GM23338 (cell line): ENCODE measurements around the gene EPGN. TPM values are rescaled to one million over a fixed set of nuclear protein-coding genes. Genes with fewer than 3 reads are reported as not detected.

Source experiments
- ATAC-seq: fragments of 200-7000 bp; cut with Tn5 transposase; 3 replicates; pipeline ENCODE4 v1.9.1; 2020
- DNase-seq: peaks from one replicate; pipeline ENCODE4 v3.0.0-alpha.2; 2015; ENCODE audit warnings: low spot score
- H2AFZ ChIP-seq: fragments of 200-600 bp; sonication (generic); 2 replicates; pipeline ENCODE4 v1.8.0; 2016; ENCODE audit warnings: antibody characterized with exemption, mild to moderate bottlenecking, moderate library complexity
- H3F3A ChIP-seq: fragments of 200-600 bp; sonication (generic); replicated peaks from 2 replicates; pipeline ENCODE4 v1.8.0; 2017; ENCODE audit warnings: antibody characterized with exemption, mixed run types, low read depth
- H3K27ac ChIP-seq: fragments of 200-600 bp; sonication (generic); 2 replicates; pipeline ENCODE4 v1.6.1; 2016; ENCODE audit warnings: low read depth
- H3K27me3 ChIP-seq: fragments of 200-600 bp; sonication (generic); 2 replicates; pipeline ENCODE4 v1.8.0; 2016; ENCODE audit warnings: mild to moderate bottlenecking, mixed run types, moderate library complexity; ENCODE audit not compliant: insufficient read depth
- H3K36me3 ChIP-seq: fragments of 200-600 bp; sonication (generic); 2 replicates; pipeline ENCODE4 v1.8.0; 2016; ENCODE audit warnings: mild to moderate bottlenecking; ENCODE audit not compliant: insufficient read depth
- H3K4me1 ChIP-seq: fragments of 200-600 bp; sonication (generic); 2 replicates; pipeline ENCODE4 v1.8.0; 2016; ENCODE audit warnings: mild to moderate bottlenecking, moderate library complexity; ENCODE audit not compliant: insufficient read depth
- H3K4me2 ChIP-seq: fragments of 200-600 bp; sonication (generic); 2 replicates; pipeline ENCODE4 v1.7.1; 2017; ENCODE audit warnings: mixed run types
- H3K4me3 ChIP-seq: fragments of 200-600 bp; sonication (generic); 2 replicates; pipeline ENCODE4 v1.6.1; 2016; ENCODE audit warnings: mixed run types
- H3K79me2 ChIP-seq: fragments of 200-600 bp; sonication (generic); replicated peaks from 2 replicates; pipeline ENCODE4 v1.8.0; 2017; ENCODE audit warnings: mild to moderate bottlenecking; ENCODE audit not compliant: insufficient read depth
- H3K9me2 ChIP-seq: fragments of 200-600 bp; sonication (generic); 2 replicates; pipeline ENCODE4 v1.8.0; 2017; ENCODE audit not compliant: insufficient read depth
- H4K20me1 ChIP-seq: fragments of 200-600 bp; sonication (generic); replicated peaks from 2 replicates; pipeline ENCODE4 v1.8.0; 2017; ENCODE audit warnings: mild to moderate bottlenecking; ENCODE audit not compliant: insufficient read depth
- H3K27ac Mint-ChIP-seq: 2 replicates; pipeline ENCODE4 v1.8.0; 2020; ENCODE audit warnings: inconsistent platforms, mild to moderate bottlenecking, moderate library complexity, mixed read lengths
- H3K27me3 Mint-ChIP-seq: 3 replicates; pipeline ENCODE4 v1.8.0; 2022; ENCODE audit warnings: low read depth, mild to moderate bottlenecking, moderate library complexity, mixed read lengths, inconsistent platforms; ENCODE audit not compliant: insufficient read depth, poor library complexity
- H3K36me3 Mint-ChIP-seq: 3 replicates; pipeline ENCODE4 v1.8.0; 2021; ENCODE audit warnings: low read depth, mild to moderate bottlenecking, inconsistent platforms, moderate library complexity, mixed read lengths
- H3K4me1 Mint-ChIP-seq: 3 replicates; pipeline ENCODE4 v1.8.0; 2020; ENCODE audit warnings: mild to moderate bottlenecking, inconsistent platforms, mixed read lengths
- H3K4me3 Mint-ChIP-seq: 3 replicates; pipeline ENCODE4 v1.8.0; 2021; ENCODE audit warnings: moderate library complexity, mild to moderate bottlenecking, inconsistent platforms, mixed read lengths
- H3K9me3 Mint-ChIP-seq: 3 replicates; pipeline ENCODE4 v1.8.0; 2020; ENCODE audit warnings: moderate library complexity, mild to moderate bottlenecking, inconsistent platforms, mixed read lengths
- CREB1 ChIP-seq: fragments of 250-450 bp; sonication (Bioruptor Pico); IDR thresholded peaks from 2 replicates; pipeline ENCODE4 v1.5.0; 2020; ENCODE audit warnings: low read depth, mild to moderate bottlenecking, moderate library complexity
- EZH2 ChIP-seq: fragments of 200-600 bp; sonication (generic); IDR thresholded peaks from one replicate; pipeline ENCODE4 v1.8.0; 2017; ENCODE audit warnings: antibody characterized with exemption, mild to moderate bottlenecking, low read depth; ENCODE audit not compliant: unreplicated experiment
- EZH2phosphoT487 ChIP-seq: fragments of 200-600 bp; sonication (generic); IDR thresholded peaks from one replicate; pipeline ENCODE4 v1.8.1; 2018; ENCODE audit warnings: antibody characterized with exemption; ENCODE audit not compliant: unreplicated experiment
- JUNB ChIP-seq: IDR thresholded peaks from one replicate; pipeline ENCODE4 v1.6.1; 2016; ENCODE audit warnings: antibody characterized with exemption; ENCODE audit not compliant: unreplicated experiment
- POLR2AphosphoS5 ChIP-seq: IDR thresholded peaks from 2 replicates; pipeline ENCODE4 v1.6.1; 2016; ENCODE audit warnings: antibody characterized with exemption, low read depth
- STAT1 ChIP-seq: IDR thresholded peaks from one replicate; pipeline ENCODE4 v1.6.1; 2016; ENCODE audit warnings: antibody characterized with exemption; ENCODE audit not compliant: unreplicated experiment
- ZNF114 ChIP-seq: fragments of 250-450 bp; sonication (Bioruptor Pico); IDR thresholded peaks from 2 replicates; pipeline ENCODE4 v1.5.0; 2020; ENCODE audit warnings: mild to moderate bottlenecking, moderate library complexity
- ZNF331 ChIP-seq: fragments of 250-450 bp; sonication (Bioruptor Pico); IDR thresholded peaks from 2 replicates; pipeline ENCODE4 v1.5.0; 2020; ENCODE audit warnings: low read depth, mild to moderate bottlenecking, moderate library complexity
- polyA plus RNA-seq: library from polyadenylated mRNA; unstranded; fragments of >200 nt; fragmentation: Nextera tagmentation; extraction: Ambion mirVana; gene quantifications from 2 replicates; pipeline ENCODE4 v1.2.1, GENCODE V29; 2016
- total RNA-seq: library from RNA; depleted of rRNA; stranded (reverse); fragments of >200 nt; shearing (Covaris generic); gene quantifications from 2 replicates; pipeline ENCODE4 v1.2.3, GENCODE V29; 2014
- TF ChIP-seq, protein P1 (sequence below): fragments of 250-450 bp; sonication (Bioruptor Pico); IDR thresholded peaks from 2 replicates; pipeline ENCODE4 v1.5.0; 2020; ENCODE audit warnings: mild to moderate bottlenecking, moderate library complexity
- TF ChIP-seq, protein P2 (sequence below), 2 experiments: fragments of 200-600 bp in 1 of 2; sonication (generic) in 1 of 2; conservative IDR thresholded peaks; 2 replicates each; pipeline versions ENCODE4 v1.5.1 to v1.6.1; 2016 to 2017; ENCODE audit warnings: antibody characterized with exemption in 2 of 2, low read depth in 2 of 2, mild to moderate bottlenecking in 2 of 2, moderate library complexity in 1 of 2
- TF ChIP-seq, protein P3 (sequence below): IDR thresholded peaks from one replicate; pipeline ENCODE4 v1.6.1; 2018; ENCODE audit warnings: antibody characterized with exemption; ENCODE audit not compliant: unreplicated experiment

Gene EPGN
- total and polyA plus RNA-seq, 2 experiments from 2014 or later = not detected

DNA sequence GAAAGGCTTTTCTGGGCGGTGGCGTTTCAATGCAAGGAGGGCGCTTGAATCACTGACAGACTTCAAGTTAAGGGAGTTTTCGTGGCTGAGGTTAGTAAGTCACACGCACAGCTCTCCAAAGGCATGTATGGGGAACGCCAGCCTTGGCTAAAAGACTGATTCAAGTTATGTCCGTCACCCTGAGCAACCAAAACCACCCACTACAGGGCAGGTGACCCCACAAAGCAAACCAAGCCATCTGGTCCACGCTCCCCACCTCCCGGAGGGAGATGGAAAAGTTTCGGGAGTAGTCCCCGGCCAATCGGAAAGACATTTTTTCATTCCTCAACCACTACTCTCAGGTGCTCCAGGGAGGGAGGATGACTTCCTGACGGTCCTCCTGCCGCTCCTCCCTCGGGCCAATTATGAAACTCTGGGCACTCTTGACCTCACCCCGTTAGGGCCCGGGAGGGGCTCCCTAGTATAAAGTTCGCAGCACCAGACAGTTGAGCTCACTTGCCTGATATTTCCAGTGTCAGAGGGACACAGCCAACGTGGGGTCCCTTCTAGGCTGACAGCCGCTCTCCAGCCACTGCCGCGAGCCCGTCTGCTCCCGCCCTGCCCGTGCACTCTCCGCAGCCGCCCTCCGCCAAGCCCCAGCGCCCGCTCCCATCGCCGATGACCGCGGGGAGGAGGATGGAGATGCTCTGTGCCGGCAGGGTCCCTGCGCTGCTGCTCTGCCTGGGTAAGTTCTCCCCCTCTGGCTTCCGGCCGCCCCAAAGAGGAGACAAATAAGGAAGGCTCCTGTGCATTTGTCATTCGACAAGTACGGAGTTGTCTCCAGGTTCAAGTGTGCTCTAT is 56.6 kb downstream of the EPGN start, which contains the start of gene EREG (continued):
- TF ChIP-seq POLR2AphosphoS5 (no peak), CREB1 (CRISPR knock-in tag) (no peak), EZH2phosphoT487 (no peak), JUNB (no peak)
- TF ChIP-seq, protein P1, sequence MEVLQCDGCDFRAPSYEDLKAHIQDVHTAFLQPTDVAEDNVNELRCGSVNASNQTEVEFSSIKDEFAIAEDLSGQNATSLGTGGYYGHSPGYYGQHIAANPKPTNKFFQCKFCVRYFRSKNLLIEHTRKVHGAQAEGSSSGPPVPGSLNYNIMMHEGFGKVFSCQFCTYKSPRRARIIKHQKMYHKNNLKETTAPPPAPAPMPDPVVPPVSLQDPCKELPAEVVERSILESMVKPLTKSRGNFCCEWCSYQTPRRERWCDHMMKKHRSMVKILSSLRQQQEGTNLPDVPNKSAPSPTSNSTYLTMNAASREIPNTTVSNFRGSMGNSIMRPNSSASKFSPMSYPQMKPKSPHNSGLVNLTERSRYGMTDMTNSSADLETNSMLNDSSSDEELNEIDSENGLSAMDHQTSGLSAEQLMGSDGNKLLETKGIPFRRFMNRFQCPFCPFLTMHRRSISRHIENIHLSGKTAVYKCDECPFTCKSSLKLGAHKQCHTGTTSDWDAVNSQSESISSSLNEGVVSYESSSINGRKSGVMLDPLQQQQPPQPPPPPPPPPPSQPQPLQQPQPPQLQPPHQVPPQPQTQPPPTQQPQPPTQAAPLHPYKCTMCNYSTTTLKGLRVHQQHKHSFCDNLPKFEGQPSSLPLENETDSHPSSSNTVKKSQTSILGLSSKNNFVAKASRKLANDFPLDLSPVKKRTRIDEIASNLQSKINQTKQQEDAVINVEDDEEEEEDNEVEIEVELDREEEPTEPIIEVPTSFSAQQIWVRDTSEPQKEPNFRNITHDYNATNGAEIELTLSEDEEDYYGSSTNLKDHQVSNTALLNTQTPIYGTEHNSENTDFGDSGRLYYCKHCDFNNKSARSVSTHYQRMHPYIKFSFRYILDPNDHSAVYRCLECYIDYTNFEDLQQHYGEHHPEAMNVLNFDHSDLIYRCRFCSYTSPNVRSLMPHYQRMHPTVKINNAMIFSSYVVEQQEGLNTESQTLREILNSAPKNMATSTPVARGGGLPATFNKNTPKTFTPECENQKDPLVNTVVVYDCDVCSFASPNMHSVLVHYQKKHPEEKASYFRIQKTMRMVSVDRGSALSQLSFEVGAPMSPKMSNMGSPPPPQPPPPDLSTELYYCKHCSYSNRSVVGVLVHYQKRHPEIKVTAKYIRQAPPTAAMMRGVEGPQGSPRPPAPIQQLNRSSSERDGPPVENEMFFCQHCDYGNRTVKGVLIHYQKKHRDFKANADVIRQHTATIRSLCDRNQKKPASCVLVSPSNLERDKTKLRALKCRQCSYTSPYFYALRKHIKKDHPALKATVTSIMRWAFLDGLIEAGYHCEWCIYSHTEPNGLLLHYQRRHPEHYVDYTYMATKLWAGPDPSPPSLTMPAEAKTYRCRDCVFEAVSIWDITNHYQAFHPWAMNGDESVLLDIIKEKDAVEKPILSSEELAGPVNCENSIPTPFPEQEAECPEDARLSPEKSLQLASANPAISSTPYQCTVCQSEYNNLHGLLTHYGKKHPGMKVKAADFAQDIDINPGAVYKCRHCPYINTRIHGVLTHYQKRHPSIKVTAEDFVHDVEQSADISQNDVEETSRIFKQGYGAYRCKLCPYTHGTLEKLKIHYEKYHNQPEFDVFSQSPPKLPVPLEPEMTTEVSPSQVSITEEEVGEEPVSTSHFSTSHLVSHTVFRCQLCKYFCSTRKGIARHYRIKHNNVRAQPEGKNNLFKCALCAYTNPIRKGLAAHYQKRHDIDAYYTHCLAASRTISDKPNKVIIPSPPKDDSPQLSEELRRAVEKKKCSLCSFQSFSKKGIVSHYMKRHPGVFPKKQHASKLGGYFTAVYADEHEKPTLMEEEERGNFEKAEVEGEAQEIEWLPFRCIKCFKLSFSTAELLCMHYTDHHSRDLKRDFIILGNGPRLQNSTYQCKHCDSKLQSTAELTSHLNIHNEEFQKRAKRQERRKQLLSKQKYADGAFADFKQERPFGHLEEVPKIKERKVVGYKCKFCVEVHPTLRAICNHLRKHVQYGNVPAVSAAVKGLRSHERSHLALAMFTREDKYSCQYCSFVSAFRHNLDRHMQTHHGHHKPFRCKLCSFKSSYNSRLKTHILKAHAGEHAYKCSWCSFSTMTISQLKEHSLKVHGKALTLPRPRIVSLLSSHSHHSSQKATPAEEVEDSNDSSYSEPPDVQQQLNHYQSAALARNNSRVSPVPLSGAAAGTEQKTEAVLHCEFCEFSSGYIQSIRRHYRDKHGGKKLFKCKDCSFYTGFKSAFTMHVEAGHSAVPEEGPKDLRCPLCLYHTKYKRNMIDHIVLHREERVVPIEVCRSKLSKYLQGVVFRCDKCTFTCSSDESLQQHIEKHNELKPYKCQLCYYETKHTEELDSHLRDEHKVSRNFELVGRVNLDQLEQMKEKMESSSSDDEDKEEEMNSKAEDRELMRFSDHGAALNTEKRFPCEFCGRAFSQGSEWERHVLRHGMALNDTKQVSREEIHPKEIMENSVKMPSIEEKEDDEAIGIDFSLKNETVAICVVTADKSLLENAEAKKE (CRISPR knock-in tag) = no peak

- Mint-ChIP-seq H3K4me1 (peaks cover 9% of the 10 kb centered on the region; the same call in 2 of the 3 replicates), H3K27me3 (peaks cover 15% of the 10 kb centered on the region), H3K27ac (no peak overlapping the region), H3K4me3 (peak overlapping the region; percentile 81), H3K36me3 (no peaks in the 10 kb centered on the region), H3K9me3 (no peaks in the 10 kb centered on the region)
- DNase-seq (peak; percentile 54), ATAC-seq (peak; percentile 77)
- peaks cover 7% of the 10 kb centered on the region for H3K4me1 ChIP-seq
- H3K79me2 ChIP-seq = no peaks in the 10 kb centered on the region
- TF ChIP-seq, protein P2, sequence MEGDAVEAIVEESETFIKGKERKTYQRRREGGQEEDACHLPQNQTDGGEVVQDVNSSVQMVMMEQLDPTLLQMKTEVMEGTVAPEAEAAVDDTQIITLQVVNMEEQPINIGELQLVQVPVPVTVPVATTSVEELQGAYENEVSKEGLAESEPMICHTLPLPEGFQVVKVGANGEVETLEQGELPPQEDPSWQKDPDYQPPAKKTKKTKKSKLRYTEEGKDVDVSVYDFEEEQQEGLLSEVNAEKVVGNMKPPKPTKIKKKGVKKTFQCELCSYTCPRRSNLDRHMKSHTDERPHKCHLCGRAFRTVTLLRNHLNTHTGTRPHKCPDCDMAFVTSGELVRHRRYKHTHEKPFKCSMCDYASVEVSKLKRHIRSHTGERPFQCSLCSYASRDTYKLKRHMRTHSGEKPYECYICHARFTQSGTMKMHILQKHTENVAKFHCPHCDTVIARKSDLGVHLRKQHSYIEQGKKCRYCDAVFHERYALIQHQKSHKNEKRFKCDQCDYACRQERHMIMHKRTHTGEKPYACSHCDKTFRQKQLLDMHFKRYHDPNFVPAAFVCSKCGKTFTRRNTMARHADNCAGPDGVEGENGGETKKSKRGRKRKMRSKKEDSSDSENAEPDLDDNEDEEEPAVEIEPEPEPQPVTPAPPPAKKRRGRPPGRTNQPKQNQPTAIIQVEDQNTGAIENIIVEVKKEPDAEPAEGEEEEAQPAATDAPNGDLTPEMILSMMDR (conservative IDR thresholded peaks at IDR 0.05; ENCODE audit: low read depth in 2 of 2) = no peak
- TF ChIP-seq EZH2phosphoT487 (no peak), POLR2AphosphoS5 (no peak), ZNF331 (CRISPR knock-in tag) (no peak), ZNF114 (no peak), STAT1 (no peak), CREB1 (CRISPR knock-in tag) (no peak), EZH2 (no peak)
- TF ChIP-seq, protein P3, sequence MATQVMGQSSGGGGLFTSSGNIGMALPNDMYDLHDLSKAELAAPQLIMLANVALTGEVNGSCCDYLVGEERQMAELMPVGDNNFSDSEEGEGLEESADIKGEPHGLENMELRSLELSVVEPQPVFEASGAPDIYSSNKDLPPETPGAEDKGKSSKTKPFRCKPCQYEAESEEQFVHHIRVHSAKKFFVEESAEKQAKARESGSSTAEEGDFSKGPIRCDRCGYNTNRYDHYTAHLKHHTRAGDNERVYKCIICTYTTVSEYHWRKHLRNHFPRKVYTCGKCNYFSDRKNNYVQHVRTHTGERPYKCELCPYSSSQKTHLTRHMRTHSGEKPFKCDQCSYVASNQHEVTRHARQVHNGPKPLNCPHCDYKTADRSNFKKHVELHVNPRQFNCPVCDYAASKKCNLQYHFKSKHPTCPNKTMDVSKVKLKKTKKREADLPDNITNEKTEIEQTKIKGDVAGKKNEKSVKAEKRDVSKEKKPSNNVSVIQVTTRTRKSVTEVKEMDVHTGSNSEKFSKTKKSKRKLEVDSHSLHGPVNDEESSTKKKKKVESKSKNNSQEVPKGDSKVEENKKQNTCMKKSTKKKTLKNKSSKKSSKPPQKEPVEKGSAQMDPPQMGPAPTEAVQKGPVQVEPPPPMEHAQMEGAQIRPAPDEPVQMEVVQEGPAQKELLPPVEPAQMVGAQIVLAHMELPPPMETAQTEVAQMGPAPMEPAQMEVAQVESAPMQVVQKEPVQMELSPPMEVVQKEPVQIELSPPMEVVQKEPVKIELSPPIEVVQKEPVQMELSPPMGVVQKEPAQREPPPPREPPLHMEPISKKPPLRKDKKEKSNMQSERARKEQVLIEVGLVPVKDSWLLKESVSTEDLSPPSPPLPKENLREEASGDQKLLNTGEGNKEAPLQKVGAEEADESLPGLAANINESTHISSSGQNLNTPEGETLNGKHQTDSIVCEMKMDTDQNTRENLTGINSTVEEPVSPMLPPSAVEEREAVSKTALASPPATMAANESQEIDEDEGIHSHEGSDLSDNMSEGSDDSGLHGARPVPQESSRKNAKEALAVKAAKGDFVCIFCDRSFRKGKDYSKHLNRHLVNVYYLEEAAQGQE = no peak
- H4K20me1 ChIP-seq = no peaks in the 10 kb centered on the region
- peak overlapping the region; percentile 83 for H3K4me3 ChIP-seq
- peaks cover 28% of the 10 kb centered on the region for H3K27me3 ChIP-seq
- peak overlapping the region; percentile 44; the same call in 1 of the 2 replicates for H2AFZ ChIP-seq
- H3F3A ChIP-seq = no peaks in the 10 kb centered on the region
- H3K27ac ChIP-seq = no peak overlapping the region
- no peaks in the 10 kb centered on the region for H3K9me2 ChIP-seq
- H3K4me2 ChIP-seq = peak overlapping the region; percentile 89
- H3K36me3 ChIP-seq = no peaks in the 10 kb centered on the region
Measured at GRCh38 chr4:74365761-74366160, 57.5 kb downstream of the EPGN start.
